A172 (cell line): ENCODE measurements around the gene SPTSSB. TPM values are rescaled to one million over a fixed set of nuclear protein-coding genes. Genes with fewer than 3 reads are reported as not detected.

Experiments used
- total RNA-seq: library from RNA; depleted of rRNA; stranded (reverse); fragments of >200 nt; shearing (Covaris generic); gene quantifications from 2 replicates; pipeline ENCODE4 v1.2.3, GENCODE V29; 2014; rRNA removed

Gene SPTSSB
- total RNA-seq, 1 experiment from 2014 or later = not detected

Other genes with a start within 250 kb of the SPTSSB start
- 68.4 and 78.5 TPM in 2 replicates for gene NMD3, start 150.2 kb downstream of the SPTSSB start, total RNA-seq
- gene OTOL1, start 125.3 kb upstream of the SPTSSB start, total RNA-seq = not detected in 2 replicates